GM12872 (cell line): Measurements from ENCODE around the gene CCT5.

ENCODE experiments used
- TF ChIP-seq, protein P1 (sequence below): IDR thresholded peaks from 3 replicates; pipeline ENCODE4 v1.5.1; 2011; ENCODE audit warnings: low read depth, mild to moderate bottlenecking, low read length, moderate library complexity; ENCODE audit not compliant: insufficient read depth

The CCT5 gene

DNA sequence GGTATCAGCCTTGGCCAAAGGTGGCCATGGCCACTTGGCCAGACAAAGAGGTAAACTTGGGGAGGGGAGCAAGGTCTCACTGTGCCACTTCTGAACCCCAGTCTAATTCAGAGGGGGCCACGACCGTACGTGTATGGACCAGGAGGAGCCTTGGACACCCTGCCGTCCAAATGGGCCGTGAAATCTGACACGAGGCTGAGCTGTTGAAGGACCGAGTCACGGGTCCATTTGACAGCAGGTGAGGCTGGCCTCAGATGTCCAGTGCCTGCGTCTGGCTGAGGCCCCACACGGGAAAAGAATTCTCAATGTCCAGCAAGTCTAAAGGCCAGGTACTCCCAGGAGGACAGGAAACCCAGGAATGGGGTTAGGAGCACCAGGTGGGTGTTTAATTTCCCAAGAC lies 39.9 kb downstream of the CCT5 start:
- TF ChIP-seq, protein P1, sequence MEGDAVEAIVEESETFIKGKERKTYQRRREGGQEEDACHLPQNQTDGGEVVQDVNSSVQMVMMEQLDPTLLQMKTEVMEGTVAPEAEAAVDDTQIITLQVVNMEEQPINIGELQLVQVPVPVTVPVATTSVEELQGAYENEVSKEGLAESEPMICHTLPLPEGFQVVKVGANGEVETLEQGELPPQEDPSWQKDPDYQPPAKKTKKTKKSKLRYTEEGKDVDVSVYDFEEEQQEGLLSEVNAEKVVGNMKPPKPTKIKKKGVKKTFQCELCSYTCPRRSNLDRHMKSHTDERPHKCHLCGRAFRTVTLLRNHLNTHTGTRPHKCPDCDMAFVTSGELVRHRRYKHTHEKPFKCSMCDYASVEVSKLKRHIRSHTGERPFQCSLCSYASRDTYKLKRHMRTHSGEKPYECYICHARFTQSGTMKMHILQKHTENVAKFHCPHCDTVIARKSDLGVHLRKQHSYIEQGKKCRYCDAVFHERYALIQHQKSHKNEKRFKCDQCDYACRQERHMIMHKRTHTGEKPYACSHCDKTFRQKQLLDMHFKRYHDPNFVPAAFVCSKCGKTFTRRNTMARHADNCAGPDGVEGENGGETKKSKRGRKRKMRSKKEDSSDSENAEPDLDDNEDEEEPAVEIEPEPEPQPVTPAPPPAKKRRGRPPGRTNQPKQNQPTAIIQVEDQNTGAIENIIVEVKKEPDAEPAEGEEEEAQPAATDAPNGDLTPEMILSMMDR: no peak

DNA sequence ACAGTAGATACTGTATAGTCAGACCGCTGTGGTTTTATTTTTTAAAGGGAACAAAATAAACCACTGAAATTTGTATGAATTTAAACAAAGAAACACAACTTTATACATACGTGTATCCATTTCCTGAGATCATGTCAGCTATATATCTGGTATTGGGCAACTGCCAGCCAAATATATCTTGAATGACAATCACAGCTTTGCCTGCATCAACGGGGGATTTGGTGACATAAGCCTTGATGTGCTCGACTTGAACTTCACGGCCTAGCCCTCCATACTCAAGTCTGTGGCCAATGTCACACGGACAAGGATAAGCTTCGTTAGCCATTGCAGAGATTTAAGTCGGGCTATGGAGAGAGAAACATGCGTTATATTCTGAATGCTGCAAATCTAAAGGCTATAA lies 40.4 kb downstream of the CCT5 start:
- TF ChIP-seq, protein P1: no peak

GRCh38 chr5:10291692-10292339 lies 41.7 kb downstream of the CCT5 start:
- TF ChIP-seq, protein P1: no peak

GRCh38 chr5:10293907-10294662 lies 44.0 kb downstream of the CCT5 start:
- TF ChIP-seq, protein P1: no peak

DNA sequence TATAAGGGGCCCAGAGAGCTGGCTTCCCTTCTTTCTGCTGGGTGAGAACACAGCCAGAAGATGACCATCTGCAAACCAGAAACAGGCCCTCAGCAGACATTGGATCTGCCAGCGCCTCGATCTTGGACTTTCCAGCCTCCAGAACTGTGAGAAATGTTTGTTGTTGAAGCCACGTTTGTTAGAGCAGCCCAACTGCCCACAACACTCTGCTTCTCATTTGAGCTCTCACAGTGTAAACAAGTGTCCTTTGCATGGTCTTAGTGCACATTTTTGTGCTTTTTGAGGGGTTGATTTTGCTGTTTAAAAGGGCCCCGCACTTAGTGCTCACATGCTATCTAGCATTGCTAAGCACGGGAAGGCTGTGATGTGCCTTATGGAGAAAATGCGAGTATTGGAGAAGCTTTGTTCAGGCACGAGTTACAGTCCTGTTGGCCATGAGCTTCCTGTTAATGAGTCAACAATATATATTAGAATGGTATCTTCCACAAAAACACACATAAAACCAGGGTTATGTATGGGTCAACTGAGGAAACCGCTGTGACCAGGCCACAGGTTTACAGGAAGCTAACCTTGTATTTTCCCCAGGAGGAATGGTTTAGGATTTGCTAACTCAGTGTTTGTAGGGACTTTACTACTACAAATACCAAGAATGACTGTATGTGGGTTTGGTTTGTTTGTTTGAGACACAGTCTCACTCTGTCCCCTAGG lies 45.7 kb downstream of the CCT5 start:
- TF ChIP-seq, protein P1: no peak

DNA sequence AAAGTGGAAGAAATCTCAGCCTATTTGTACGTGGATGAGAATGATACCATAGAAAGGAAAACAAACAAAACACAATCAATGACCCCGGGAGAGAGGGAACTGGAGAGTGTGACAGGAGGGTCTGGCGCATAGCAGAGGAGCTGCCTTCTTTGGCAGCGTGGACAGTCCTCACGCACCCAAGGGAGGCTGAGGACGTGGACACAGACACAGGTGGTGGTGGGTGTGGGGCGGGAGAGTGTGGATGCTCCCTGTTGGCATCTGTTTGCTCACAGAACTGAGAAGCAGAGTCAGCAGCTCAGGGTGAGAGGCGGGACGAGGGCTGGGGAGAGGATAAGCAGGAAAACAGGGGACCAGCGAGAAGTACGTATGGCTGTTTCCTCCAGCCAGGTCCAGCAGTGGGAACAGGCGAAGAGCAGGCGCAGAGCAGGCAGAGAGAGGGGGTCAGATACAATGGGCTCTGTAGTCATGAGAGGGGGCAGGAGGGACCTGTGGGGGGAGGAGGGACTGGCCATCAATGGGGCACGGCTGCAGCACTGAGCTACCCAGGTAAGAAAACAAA lies 47.6 kb downstream of the CCT5 start:
- TF ChIP-seq, protein P1: no peak

DNA sequence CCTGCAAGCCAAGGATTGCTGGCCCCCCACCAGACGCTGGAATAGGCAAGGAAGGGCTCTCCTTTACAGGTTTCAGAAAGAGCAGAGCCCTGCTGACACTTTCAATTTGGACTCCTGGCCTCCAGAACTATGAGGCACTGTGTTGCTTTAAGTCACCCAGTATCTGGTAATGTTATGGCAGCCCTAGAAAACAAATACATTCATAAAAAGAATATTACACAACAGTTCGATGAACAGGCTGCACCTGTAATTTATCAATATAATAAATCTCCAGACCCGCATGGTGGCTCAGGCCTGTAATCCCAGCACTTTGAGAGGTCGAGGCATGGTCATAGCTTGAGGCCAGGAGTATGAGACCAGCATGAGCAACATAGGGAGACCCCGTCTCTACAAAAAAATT lies 50.2 kb downstream of the CCT5 start:
- TF ChIP-seq, protein P1: no peak
